Panc1 (cell line): ENCODE results near the gene FUS.

ENCODE experiments used
- CTCF ChIP-seq: fragments of 450-650 bp; IDR thresholded peaks from 2 replicates; pipeline ENCODE4 v1.5.1; 2017; ENCODE audit warnings: mild to moderate bottlenecking
- SIN3A ChIP-seq: IDR thresholded peaks from 2 replicates; pipeline ENCODE4 v1.6.1; 2012; ENCODE audit warnings: low read depth, mild to moderate bottlenecking, low read length, moderate library complexity, borderline replicate concordance; ENCODE audit not compliant: insufficient read depth

- no peak for TF ChIP-seq SIN3A
- no peak for TF ChIP-seq CTCF
These were observed 25.1 kb downstream of the FUS start for GRCh38 chr16:31204871-31205666.
